ENCODE measurements around the gene CCDC106. TPM values are rescaled to one million over a fixed set of nuclear protein-coding genes. Genes with fewer than 3 reads are reported as not detected.

Gene CCDC106
- total RNA-seq, 1 experiment from 2014 or later: 19.9 TPM

GRCh38 chr19:55695511-55696290 lies 47.7 kb downstream of the CCDC106 start:
- DNase-seq: no peak
- no peaks in the 10 kb centered on the region for H3K27me3 Mint-ChIP-seq (ENCODE audit: low read depth)
- H3K4me2 ChIP-seq (ENCODE audit: insufficient read depth, insufficient read length, low read length): no peak overlapping the region
- H3K18ac ChIP-seq (ENCODE audit: insufficient read length, low read depth, low read length): no peak overlapping the region
- no peak overlapping the region for H2AK5ac ChIP-seq (ENCODE audit: insufficient read length, low read length)
- H3K4me1 ChIP-seq (ENCODE audit: insufficient read depth, low read length): no peaks in the 10 kb centered on the region
- H3T11ph ChIP-seq (ENCODE audit: low read length): no peak overlapping the region
- no peak overlapping the region for H4K8ac ChIP-seq (replicated peaks; ENCODE audit: insufficient read length, low read depth, low read length)
- no peak overlapping the region for H3K27ac Mint-ChIP-seq
- H3K23me2 ChIP-seq (ENCODE audit: insufficient read length, low read depth, low read length, poor library complexity, severe bottlenecking): no peaks in the 10 kb centered on the region
- no peaks in the 10 kb centered on the region for H3K27me3 ChIP-seq (ENCODE audit: insufficient read depth, low read length)
- no peak overlapping the region for H2AFZ ChIP-seq (ENCODE audit: low read length)
- peaks cover 0 to 3% of the 10 kb centered on the region in 2 experiments; a peak in 1 of 5 replicates for H3K9me3 Mint-ChIP-seq
- H2BK120ac ChIP-seq (ENCODE audit: low read depth, low read length, poor library complexity, severe bottlenecking): no peak overlapping the region
- no peak overlapping the region; a peak in 1 of 5 replicates for H3K4me3 Mint-ChIP-seq
- no peak overlapping the region for H2BK15ac ChIP-seq (ENCODE audit: low read depth, low read length)
- H3K9me3 ChIP-seq (ENCODE audit: control insufficient read depth, low read depth, low read length): no peaks in the 10 kb centered on the region
- H3K27ac ChIP-seq (ENCODE audit: insufficient read length, low read depth, low read length): no peak overlapping the region
- no peaks in the 10 kb centered on the region for H3K4me1 Mint-ChIP-seq
- H4K91ac ChIP-seq (ENCODE audit: insufficient read length, low read depth, low read length): no peak overlapping the region
- no peak overlapping the region for H2BK20ac ChIP-seq (ENCODE audit: low read depth, low read length, poor library complexity, severe bottlenecking)
- no peak overlapping the region for H2BK12ac ChIP-seq (ENCODE audit: insufficient read length, low read depth, low read length)
- no peak overlapping the region for H3K56ac ChIP-seq (ENCODE audit: insufficient read length, low read depth, low read length)
- no peak overlapping the region for H3K4ac ChIP-seq (ENCODE audit: low read depth, low read length)
- H3K23ac ChIP-seq (ENCODE audit: insufficient read length, low read depth, low read length): no peak overlapping the region
- H2BK5ac ChIP-seq (ENCODE audit: insufficient read length, low read length): no peak overlapping the region
- WGBS (ENCODE audit: extremely low coverage, insufficient read length, low lambda C conversion rate): no CpG with 5 or more reads among the region's 23 CpGs
- no peak overlapping the region for H3K14ac ChIP-seq (ENCODE audit: insufficient read depth, low read length)
- no peaks in the 10 kb centered on the region for H3K79me2 ChIP-seq (ENCODE audit: insufficient read depth, low read length)
- H3K36me3 Mint-ChIP-seq (ENCODE audit: insufficient read depth in 1 of 3, low read depth in 3 of 3): peaks cover 29 to 67% (median 64%) of the 10 kb centered on the region in 3 experiments
- no peak overlapping the region for H4K5ac ChIP-seq (ENCODE audit: insufficient read length, low read depth, low read length)
- H3K79me1 ChIP-seq (ENCODE audit: insufficient read depth, low read depth, low read length, poor library complexity, severe bottlenecking): no peaks in the 10 kb centered on the region
- H4K20me1 ChIP-seq (ENCODE audit: control insufficient read depth, insufficient read depth, insufficient read length): no peaks in the 10 kb centered on the region
- no peak for TF ChIP-seq CTCF (conservative IDR thresholded peaks at IDR 0.05)
- H3K9ac ChIP-seq (ENCODE audit: extremely low read depth, insufficient read length, low read length): no peak overlapping the region

Data from H9 (cell line).